Esophagus mucosa (tissue), 1 donor: ENCODE data around the gene PPP2R5B. TPM values are rescaled to one million over a fixed set of nuclear protein-coding genes. Genes with fewer than 3 reads are reported as not detected.

Experiments used
- ATAC-seq: fragments of 200-7000 bp; cut with Tn5 transposase; one replicate; pipeline ENCODE4 v1.9.1; 2020
- total RNA-seq: library from RNA; stranded (reverse); gene quantifications from one replicate; pipeline ENCODE4 v1.2.4, GENCODE V29; 2023
- donor health status: DM: yes; HTN: yes; CAD: no.

The PPP2R5B gene
- 7.0 TPM for total RNA-seq

GRCh38 chr11:64923944-64924909, at the start of gene PPP2R5B:
TSS of gene PPP2R5B (plus strand) at chr11:64924689. CDS start at chr11:64925735, 1,046 bp downstream.
- peak; percentile 94 for ATAC-seq

DNA sequence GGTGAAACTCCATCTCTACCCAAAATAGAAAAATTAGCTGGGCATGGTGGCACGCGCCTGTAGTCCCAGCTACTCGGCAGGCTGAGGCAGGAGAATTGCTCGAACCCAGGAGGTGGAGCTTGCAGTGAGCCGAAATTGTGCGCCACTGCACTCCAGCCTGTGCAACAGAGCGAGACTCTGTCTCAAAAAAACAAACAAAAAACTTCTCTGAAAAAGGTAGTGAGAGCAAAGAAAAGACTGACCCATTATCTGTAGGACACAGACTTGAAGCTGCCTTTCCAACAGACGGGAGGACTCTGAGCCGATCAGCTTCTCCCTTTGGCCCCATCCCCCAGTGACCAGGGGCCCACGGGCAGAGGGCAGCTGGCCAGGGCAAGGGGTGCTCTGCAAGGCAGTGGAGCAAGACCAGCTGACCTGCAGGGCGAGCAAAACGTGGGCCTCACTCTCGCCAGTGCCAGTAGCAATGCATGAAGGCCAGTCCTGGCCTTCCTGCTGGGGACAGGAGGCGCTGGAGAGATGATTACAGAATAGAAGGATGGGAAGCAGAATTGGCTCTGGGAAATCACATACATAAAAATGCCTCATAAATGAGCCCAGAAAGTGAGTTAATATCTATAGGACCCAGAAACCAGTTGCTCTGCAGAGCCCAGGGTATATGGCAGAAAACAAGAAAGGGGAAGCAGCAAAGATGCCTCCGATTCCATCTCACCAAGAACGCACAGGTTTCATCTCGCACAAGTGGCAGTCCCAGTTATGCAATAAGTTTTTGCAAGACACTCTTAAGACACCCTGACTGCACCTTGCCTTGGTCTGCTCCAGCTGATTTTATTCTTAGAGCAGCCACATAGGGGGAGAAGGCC, 48.9 kb upstream of the PPP2R5B start:
- ATAC-seq: no peak

DNA sequence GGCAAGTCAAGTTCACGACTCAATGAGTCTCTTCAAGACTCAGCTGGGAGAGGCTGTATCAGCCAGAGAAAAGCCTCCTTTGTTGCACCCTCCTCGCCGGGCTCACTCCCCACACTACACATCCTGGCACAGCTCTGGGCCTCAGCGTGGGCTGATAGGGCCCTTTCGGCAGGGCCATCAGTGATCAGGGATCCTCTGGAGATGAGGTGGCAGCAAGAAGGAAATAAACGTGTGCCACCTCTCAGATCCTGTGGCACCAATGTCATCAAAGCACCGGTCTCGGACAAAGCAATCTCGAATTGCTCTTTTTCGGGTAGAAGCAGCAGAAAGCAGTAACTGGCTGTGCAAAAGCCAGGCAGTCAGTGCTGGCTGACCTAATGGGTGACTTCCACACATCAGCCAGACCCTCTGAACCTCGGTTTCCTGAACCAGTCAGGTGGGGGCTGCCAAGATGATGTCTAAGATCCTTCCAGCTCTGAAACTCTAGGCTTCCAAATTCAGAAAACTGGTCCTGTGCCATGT, 48.2 kb upstream of the PPP2R5B start:
- ATAC-seq: no peak

DNA sequence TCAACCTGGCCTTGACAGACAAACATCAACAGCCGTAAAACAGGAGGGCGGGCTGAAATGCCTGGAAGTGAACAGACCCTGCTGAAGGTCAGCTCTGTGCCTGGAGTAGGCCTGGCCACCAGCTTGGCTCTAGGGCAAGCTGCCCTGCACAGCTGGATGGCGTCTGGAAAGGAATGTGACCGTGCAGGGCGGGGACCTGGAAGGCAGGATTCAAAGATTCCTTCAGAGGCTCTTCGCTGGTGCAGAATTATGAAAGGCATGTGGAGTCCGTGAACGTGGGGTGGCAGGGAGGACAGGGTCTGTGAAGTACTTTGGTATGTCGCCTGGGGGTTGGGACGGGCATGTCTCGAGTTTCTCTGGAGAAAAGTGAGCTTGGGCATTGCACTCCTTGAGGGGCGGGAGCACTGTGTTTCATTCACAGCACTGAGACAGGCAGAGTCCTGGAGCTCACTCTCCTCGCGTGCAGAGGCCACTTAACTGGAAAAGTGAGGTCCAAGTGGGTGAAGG, 47.6 kb upstream of the PPP2R5B start:
- ATAC-seq: no peak

- ATAC-seq: no peak
These were observed 46.9 kb upstream of the PPP2R5B start for GRCh38 chr11:64877390-64878222.

DNA sequence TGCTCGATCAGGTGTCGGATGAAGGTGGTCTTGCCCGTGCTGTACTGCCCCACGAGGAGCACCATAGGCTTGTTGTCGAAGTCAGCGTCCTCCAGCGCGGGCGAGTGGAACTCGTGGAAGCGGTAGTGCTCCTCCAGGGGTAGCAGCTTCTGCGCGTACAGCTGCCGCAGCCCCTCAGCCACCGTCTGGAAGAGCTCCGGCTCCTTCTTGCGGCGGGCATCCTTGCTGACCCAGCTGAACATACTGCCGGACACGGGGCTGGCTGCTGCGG, 46.3 kb upstream of the PPP2R5B start:
- peak; percentile 35 for ATAC-seq

DNA sequence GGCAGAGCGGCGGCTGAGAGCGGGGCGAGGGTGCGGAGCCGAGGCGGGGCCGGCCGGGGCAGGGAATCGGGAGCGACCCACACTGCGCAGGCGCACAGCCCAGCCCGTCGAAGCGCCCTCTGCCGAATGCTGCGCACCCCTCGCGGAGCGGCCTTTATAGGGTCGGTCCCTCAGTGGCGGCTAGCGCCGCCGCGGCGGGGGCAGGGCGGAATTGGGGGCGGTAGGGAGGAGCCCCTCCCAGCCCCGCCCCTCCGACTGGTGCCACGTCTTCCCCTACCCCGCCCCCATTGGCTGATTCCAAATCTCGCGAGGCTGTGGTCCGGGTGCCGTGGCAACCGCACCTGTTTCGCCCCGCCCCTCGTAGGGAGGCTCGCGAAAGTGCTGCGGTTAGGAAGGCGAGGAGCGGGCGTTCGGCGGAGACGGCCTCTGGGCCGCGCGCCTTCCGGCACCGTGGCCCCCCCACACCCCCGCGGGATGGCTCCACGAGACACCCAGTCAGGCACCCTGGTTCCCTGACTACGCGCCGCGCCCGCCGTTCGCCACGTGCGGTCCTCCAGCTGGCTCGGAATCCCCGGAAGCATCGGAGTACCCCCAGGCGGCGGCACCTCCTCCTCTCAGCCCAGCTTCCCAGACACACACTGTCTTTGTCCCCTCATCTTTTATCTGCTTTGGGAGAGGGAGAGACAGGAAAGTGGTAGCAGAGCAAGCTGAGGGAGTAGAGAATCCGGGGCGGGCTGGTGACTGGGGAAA, 45.8 kb upstream of the PPP2R5B start, which contains the start of gene EHD1:
TSS of gene EHD1 (minus strand) at position 128 of the 750 bp plus-strand sequence. CDS start 157 bp downstream, outside the sequence.
- peak; percentile 97 for ATAC-seq

DNA sequence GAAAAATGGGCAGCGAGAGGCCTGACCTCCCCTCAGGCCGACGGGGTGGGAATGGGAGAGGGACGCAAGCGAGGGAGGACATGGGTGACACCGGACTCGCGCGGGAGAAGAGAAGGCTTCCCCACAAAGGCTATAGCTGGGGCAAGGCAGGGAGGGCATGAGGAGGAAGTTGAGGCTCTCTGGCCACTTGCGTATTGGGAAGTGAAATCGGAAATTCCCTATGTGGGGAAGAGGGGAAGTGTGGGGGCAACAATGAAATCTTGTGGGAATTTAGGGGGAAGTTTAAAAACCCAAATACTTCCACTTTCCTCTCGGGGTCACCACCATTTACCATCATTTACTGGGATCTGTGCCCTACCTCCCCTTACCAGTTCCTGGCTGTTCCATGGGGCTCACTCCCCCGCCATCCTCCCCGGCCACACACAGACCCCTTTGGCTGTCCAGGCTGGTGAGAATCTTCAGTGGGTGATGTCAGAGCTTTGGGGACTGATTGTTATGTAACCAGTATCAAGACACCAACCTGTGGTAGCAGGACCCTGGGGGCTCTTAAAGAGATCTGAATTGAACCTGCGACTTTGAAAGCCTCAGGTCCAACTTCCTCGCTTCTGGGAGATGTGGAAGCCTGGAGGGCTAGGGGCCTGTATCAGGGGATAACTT, 45.1 kb upstream of the PPP2R5B start:
- ATAC-seq: no peak

GRCh38 chr11:64880240-64881001, 44.1 kb upstream of the PPP2R5B start:
- ATAC-seq: no peak

GRCh38 chr11:64881476-64881875, 43.0 kb upstream of the PPP2R5B start:
- no peak for ATAC-seq

DNA sequence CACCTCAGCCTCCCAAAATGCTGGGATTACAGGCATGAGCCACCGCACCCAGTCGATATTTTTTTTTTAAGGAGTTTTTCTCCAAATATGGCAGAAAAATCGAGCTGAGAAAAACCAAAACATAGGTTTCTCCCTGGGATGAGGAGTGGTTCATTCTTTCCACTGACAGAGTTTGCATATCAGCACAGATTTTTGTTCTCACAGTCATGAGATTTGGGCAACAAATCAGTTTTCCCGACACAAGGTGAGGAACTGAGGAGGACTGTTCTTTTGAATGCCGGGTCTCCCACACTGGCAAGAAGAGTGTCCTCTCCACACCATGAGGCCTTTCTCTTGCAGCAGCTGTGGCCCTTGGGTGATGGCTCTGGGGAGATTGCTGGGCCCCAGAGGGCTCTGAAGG, 42.2 kb upstream of the PPP2R5B start:
- ATAC-seq: no peak

DNA sequence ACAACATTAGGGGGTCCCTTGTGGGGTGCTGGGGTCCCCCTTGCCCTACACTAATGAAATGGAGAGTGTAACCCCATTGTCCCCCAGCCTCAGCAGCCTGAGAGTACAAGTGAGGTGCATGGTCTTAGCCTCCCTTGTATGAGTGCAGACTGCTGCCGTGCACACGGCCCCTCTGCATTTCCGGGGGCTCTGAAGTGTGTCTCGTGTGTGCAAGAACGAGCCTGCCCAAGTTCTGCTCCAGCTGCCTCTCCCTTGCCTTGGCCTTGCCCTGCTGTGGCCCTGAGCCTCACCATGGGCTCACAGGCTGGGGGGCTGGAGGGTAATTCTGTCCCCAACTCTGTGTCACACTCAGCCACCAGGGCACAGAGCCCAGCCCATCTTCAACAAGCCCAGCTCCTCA, 40.9 kb upstream of the PPP2R5B start:
- no peak for ATAC-seq

DNA sequence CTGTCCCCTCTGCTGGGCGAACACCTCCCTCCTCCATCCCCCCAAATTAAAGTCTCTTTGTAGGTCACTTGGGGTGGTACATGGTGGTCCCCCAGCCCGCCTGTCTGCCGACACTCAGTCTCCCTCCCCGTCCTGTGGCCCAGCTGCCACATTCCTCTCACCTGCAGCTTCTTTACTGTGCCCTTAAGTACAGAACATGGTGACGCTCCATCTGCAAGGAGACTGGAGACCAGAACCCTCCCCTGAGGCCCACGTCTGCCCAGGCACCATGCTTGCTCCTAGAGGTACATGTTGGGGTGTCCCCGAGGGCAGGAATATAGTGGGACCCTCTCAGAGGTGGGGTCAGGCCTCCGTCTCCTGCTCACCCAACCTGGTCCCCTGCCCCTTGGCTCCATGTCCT, 40.5 kb upstream of the PPP2R5B start:
- no peak for ATAC-seq

- ATAC-seq: peak; percentile 34
These were observed 38.9 kb upstream of the PPP2R5B start for GRCh38 chr11:64885367-64886286.

GRCh38 chr11:64887234-64887756, 37.2 kb upstream of the PPP2R5B start:
- ATAC-seq: no peak

GRCh38 chr11:64887757-64888405, 36.6 kb upstream of the PPP2R5B start:
- ATAC-seq: peak; percentile 83

DNA sequence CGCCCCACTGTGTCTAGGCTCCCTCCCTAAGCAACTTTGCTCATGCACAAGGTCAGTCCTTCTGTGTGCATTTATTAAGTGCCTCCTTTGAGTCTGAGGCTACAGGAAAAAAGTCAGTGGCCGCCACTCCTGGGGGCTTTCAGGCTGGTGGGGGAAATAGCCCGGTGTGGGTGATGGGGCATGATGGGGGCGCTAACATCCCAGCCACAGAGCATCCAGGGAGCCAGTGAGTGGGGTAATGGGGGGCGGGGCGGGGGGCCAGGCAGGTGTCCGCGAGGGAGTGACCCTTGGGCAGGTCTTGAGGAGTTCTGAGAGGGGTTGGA, 36.1 kb upstream of the PPP2R5B start:
- no peak for ATAC-seq
